Gastrocnemius medialis (tissue), 4 donors: ENCODE measurements around the gene ACOT6.

ENCODE experiments used
- POLR2A ChIP-seq, 2 donors: fragments of 450-650 bp; IDR thresholded peaks; one replicate each; pipeline ENCODE4 v1.6.1; 2017; ENCODE audit warnings: antibody characterized with exemption in 2 of 2, mild to moderate bottlenecking in 2 of 2, moderate library complexity in 2 of 2
- TF ChIP-seq, protein P1 (sequence below), 5 experiments: fragments of 450-650 bp in 3 of 5; fragments of 200-600 bp in 2 of 5; sonication (generic) in 2 of 5; IDR thresholded peaks in 4 of 5; conservative IDR thresholded peaks in 1 of 5; 1 replicate in 4 of 5; 2 replicates in 1 of 5; pipeline ENCODE4 v1.5.1; 2016 to 2019; ENCODE audit warnings: antibody characterized with exemption in 5 of 5, mild to moderate bottlenecking in 3 of 5, moderate library complexity in 3 of 5

DNA sequence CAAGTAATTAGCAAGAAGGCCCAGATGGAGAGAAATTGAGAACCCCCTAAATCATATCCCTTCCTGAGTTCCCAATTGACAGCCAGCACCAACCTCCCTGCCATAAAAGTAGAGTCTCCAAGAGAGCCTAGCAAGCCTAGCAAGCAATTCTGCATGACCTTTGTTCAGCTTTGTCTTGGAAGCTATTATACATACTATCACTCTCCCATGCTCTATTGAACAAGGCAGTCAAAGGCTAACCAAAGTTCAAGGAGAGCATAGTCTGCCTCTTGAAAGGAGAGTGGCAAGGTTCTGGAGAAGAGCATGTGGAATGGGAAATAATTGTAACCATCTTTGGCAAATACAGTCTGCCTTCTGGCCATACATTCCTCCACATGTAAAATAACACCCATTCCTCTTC is 12.8 kb upstream of the ACOT6 start:
- TF ChIP-seq, protein P1, sequence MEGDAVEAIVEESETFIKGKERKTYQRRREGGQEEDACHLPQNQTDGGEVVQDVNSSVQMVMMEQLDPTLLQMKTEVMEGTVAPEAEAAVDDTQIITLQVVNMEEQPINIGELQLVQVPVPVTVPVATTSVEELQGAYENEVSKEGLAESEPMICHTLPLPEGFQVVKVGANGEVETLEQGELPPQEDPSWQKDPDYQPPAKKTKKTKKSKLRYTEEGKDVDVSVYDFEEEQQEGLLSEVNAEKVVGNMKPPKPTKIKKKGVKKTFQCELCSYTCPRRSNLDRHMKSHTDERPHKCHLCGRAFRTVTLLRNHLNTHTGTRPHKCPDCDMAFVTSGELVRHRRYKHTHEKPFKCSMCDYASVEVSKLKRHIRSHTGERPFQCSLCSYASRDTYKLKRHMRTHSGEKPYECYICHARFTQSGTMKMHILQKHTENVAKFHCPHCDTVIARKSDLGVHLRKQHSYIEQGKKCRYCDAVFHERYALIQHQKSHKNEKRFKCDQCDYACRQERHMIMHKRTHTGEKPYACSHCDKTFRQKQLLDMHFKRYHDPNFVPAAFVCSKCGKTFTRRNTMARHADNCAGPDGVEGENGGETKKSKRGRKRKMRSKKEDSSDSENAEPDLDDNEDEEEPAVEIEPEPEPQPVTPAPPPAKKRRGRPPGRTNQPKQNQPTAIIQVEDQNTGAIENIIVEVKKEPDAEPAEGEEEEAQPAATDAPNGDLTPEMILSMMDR (IDR thresholded peaks at IDR 0.05 in 4 of 5, conservative IDR thresholded peaks at IDR 0.05 in 1 of 5): no peak
- TF ChIP-seq POLR2A (IDR thresholded peaks at IDR 0.05): no peak
